ENCODE results near the gene RHPN2. TPM values are rescaled to one million over a fixed set of nuclear protein-coding genes. Genes with fewer than 3 reads are reported as not detected.

RHPN2 gene
- total RNA-seq, 1 donor from 2014 or later = 1.8 TPM

GRCh38 chr19:33094436-33095067, 29.9 kb upstream of the RHPN2 start:
- H3K36me3 Mint-ChIP-seq (ENCODE audit: unreplicated experiment) = no peaks in the 10 kb centered on the region
- no peaks in the 10 kb centered on the region for H3K4me1 Mint-ChIP-seq (ENCODE audit: low read depth, unreplicated experiment)
- H3K27me3 Mint-ChIP-seq (ENCODE audit: unreplicated experiment) = no peaks in the 10 kb centered on the region
- DNase-seq = no peak
- no peaks in the 10 kb centered on the region for H3K9me3 Mint-ChIP-seq (ENCODE audit: unreplicated experiment)
- H3K27ac Mint-ChIP-seq (ENCODE audit: unreplicated experiment) = no peak overlapping the region
- TF ChIP-seq CTCF (IDR thresholded peaks at IDR 0.05; ENCODE audit: partially characterized antibody, unreplicated experiment) = no peak
- H3K4me3 Mint-ChIP-seq (ENCODE audit: unreplicated experiment) = no peak overlapping the region

- no peak overlapping the region for H3K4me3 Mint-ChIP-seq (ENCODE audit: unreplicated experiment)
- no peaks in the 10 kb centered on the region for H3K4me1 Mint-ChIP-seq (ENCODE audit: low read depth, unreplicated experiment)
- H3K9me3 Mint-ChIP-seq (ENCODE audit: unreplicated experiment) = no peaks in the 10 kb centered on the region
- no peaks in the 10 kb centered on the region for H3K36me3 Mint-ChIP-seq (ENCODE audit: unreplicated experiment)
- DNase-seq = no peak
- no peak overlapping the region for H3K27ac Mint-ChIP-seq (ENCODE audit: unreplicated experiment)
- TF ChIP-seq CTCF (IDR thresholded peaks at IDR 0.05; ENCODE audit: partially characterized antibody, unreplicated experiment) = no peak
- no peaks in the 10 kb centered on the region for H3K27me3 Mint-ChIP-seq (ENCODE audit: unreplicated experiment)
Measured at GRCh38 chr19:33093420-33094210, 28.9 kb upstream of the RHPN2 start.

- H3K4me3 Mint-ChIP-seq (ENCODE audit: unreplicated experiment) = no peak overlapping the region
- H3K4me1 Mint-ChIP-seq (ENCODE audit: low read depth, unreplicated experiment) = peaks cover 3% of the 10 kb centered on the region
- no peak for DNase-seq
- no peaks in the 10 kb centered on the region for H3K27me3 Mint-ChIP-seq (ENCODE audit: unreplicated experiment)
- no peaks in the 10 kb centered on the region for H3K36me3 Mint-ChIP-seq (ENCODE audit: unreplicated experiment)
- no peaks in the 10 kb centered on the region for H3K9me3 Mint-ChIP-seq (ENCODE audit: unreplicated experiment)
- TF ChIP-seq CTCF (IDR thresholded peaks at IDR 0.05; ENCODE audit: partially characterized antibody, unreplicated experiment) = no peak
- no peak overlapping the region for H3K27ac Mint-ChIP-seq (ENCODE audit: unreplicated experiment)
Measured at GRCh38 chr19:33090179-33090578, 25.5 kb upstream of the RHPN2 start.

GRCh38 chr19:33089010-33089409, 24.3 kb upstream of the RHPN2 start:
- Mint-ChIP-seq H3K27me3 (ENCODE audit: unreplicated experiment) (no peaks in the 10 kb centered on the region), H3K27ac (ENCODE audit: unreplicated experiment) (no peak overlapping the region), H3K4me1 (ENCODE audit: low read depth, unreplicated experiment) (peaks cover 3% of the 10 kb centered on the region), H3K9me3 (ENCODE audit: unreplicated experiment) (no peaks in the 10 kb centered on the region), H3K36me3 (ENCODE audit: unreplicated experiment) (no peaks in the 10 kb centered on the region), H3K4me3 (ENCODE audit: unreplicated experiment) (no peak overlapping the region)
- no peak for TF ChIP-seq CTCF (IDR thresholded peaks at IDR 0.05; ENCODE audit: partially characterized antibody, unreplicated experiment)
- DNase-seq = no peak

GRCh38 chr19:33086955-33087354, 22.3 kb upstream of the RHPN2 start:
- Mint-ChIP-seq H3K9me3 (ENCODE audit: unreplicated experiment) (no peaks in the 10 kb centered on the region), H3K4me1 (ENCODE audit: low read depth, unreplicated experiment) (peaks cover 4% of the 10 kb centered on the region), H3K4me3 (ENCODE audit: unreplicated experiment) (no peak overlapping the region), H3K36me3 (ENCODE audit: unreplicated experiment) (no peaks in the 10 kb centered on the region), H3K27me3 (ENCODE audit: unreplicated experiment) (no peaks in the 10 kb centered on the region), H3K27ac (ENCODE audit: unreplicated experiment) (no peak overlapping the region)
- DNase-seq = no peak
- TF ChIP-seq CTCF (IDR thresholded peaks at IDR 0.05; ENCODE audit: partially characterized antibody, unreplicated experiment) = no peak

All from glutamatergic neuron (in vitro differentiated cells).